ENCODE measurements around the gene FGFRL1. TPM values are rescaled to one million over a fixed set of nuclear protein-coding genes. Genes with fewer than 3 reads are reported as not detected.

FGFRL1 gene
- total RNA-seq, 1 donor from 2014 or later, result 22.4 TPM

DNA sequence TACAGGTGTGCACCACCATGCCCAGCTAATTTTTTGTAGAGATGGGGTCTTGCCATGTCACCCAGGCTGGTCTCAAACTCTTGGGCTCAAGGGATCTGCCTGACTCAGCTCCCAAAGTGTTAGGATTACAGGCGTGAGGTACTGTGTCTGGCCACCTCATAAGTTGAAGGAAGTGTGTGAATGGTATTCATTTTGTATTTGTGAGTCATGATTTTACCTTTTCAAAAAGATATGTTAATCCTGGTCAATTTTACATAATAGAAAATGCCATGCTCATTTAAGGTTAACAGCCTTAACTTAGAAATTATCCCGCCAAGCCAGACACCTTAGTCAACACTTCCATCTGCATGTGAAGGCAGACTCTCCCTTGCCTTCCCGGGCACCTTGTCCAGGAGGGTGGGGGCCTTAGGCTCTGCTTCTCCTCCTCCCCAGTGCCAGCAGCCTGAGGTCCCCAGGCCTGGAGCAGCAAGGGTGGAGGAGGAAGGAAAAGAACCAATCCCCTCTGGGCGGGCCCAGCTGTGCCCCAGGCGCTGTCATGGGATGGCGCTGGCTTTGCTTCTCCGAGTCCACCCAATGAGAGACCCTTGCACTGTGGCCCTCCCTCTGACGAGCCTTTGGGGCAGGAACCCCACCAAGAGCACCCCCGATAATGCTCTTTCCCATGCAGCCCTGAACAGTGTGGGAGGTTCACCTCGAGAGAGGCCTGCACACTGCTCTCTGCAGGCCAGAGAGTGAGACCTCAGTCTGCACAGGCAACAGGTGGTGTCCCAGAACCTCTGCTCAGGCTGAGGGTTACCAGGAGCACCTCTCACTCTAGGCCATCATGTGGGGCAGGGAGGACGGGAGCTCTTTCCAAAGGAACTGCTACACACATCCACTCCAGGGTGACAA lies 64.6 kb downstream of the FGFRL1 start:
- no peak overlapping the region for H3K27ac ChIP-seq (replicated peaks)
- H3K4me3 ChIP-seq, result no peak overlapping the region
- TF ChIP-seq CTCF (IDR thresholded peaks at IDR 0.05; ENCODE audit: borderline replicate concordance), result no peak
- H3K27me3 ChIP-seq (ENCODE audit: low read depth), result peaks cover 55% of the 10 kb centered on the region
- intact Hi-C loops (cut with micrococcal nuclease), result no loop called here
- DNase-seq, result no peak
- H3K4me1 ChIP-seq, result no peaks in the 10 kb centered on the region
- H3K9me3 ChIP-seq (replicated peaks), result peaks cover 6% of the 10 kb centered on the region
- H3K36me3 ChIP-seq, result no peaks in the 10 kb centered on the region

Other genes with a start within 250 kb of the FGFRL1 start
- 4.8 TPM for gene CPLX1, start 185.5 kb upstream of the FGFRL1 start, total RNA-seq
- 25.1 TPM for gene GAK, start 79.3 kb upstream of the FGFRL1 start, total RNA-seq
- gene TMEM175, start 79.2 kb upstream of the FGFRL1 start, total RNA-seq, result 20.3 TPM
- 3.5 TPM for gene DGKQ, start 38.1 kb upstream of the FGFRL1 start, total RNA-seq
- 9.0 TPM for gene IDUA, start 24.6 kb upstream of the FGFRL1 start, total RNA-seq
- not detected for gene SLC26A1, start 18.2 kb upstream of the FGFRL1 start, total RNA-seq
- not detected for gene RNF212, start 101.9 kb downstream of the FGFRL1 start, total RNA-seq
- gene SPON2, start 161.0 kb downstream of the FGFRL1 start, total RNA-seq, result 13.9 TPM
- 112 TPM for gene CTBP1, start 237.5 kb downstream of the FGFRL1 start, total RNA-seq